K562 (cell line): ENCODE data around the gene RRAD. TPM values are rescaled to one million over a fixed set of nuclear protein-coding genes. Genes with fewer than 3 reads are reported as not detected.
A peak's percentile ranks its signal among the peaks of the same experiment; 100 is the strongest.

Experiments
- LCOR ChIP-seq: sonication (generic); formaldehyde crosslinking; IDR thresholded peaks from 2 replicates; pipeline ENCODE4 v1.8.0; 2022; ENCODE audit warnings: mild to moderate bottlenecking, missing genetic modification reagents
- POLR2A ChIP-seq: fragments of 450-650 bp; conservative IDR thresholded peaks from 2 replicates; pipeline ENCODE4 v1.6.1; 2016
- RBFOX2 ChIP-seq: fragments of 200-400 bp; formaldehyde crosslinking; IDR thresholded peaks from 2 replicates; pipeline ENCODE4 v1.6.1; 2017; ENCODE audit warnings: low read depth, mild to moderate bottlenecking, low read length, moderate library complexity
- SMARCA5 ChIP-seq: fragments of 450-650 bp; IDR thresholded peaks from 2 replicates; pipeline ENCODE4 v1.6.1; 2016
- XRCC4 ChIP-seq: IDR thresholded peaks from one replicate; pipeline ENCODE4 v1.6.1; 2011; ENCODE audit not compliant: insufficient read depth, insufficient read length; ENCODE audit errors: extremely low read depth
- ZBED1 ChIP-seq: IDR thresholded peaks from 2 replicates; pipeline ENCODE4 v1.6.1; 2014
- ZNF24 ChIP-seq: fragments of 450-650 bp; IDR thresholded peaks from 2 replicates; pipeline ENCODE4 v1.6.1; 2016
- ZNF75A ChIP-seq: fragments of 450-650 bp; formaldehyde crosslinking; IDR thresholded peaks from 2 replicates; pipeline ENCODE4 v1.4.0; 2020; ENCODE audit warnings: mild to moderate bottlenecking
- polyA plus RNA-seq, 8 experiments: library from polyadenylated mRNA; depleted of rRNA in 4 of 8; stranded (reverse) in 5 of 8; unstranded in 3 of 8; fragments of >200 nt; fragmentation: Nextera tagmentation in 2 of 8; fragmentation: Illumina TruSeq in 1 of 8; extraction: Ambion mirVana in 2 of 8; extraction: Trizol in 1 of 8; gene quantifications; 2 replicates each; pipeline versions ENCODE4 v1.2.1 to v1.2.3, GENCODE V29; 2011 to 2014; ENCODE audit warnings: inconsistent platforms in 1 of 8, missing spikeins in 1 of 8
- total RNA-seq, 7 experiments: library from RNA; depleted of rRNA in 6 of 7; stranded (reverse); fragments of >200 nt in 6 of 7; fragmentation: Illumina TruSeq in 2 of 7; extraction: Trizol in 2 of 7; gene quantifications; 2 replicates each; pipeline versions ENCODE4 v1.2.1 to v1.2.3, GENCODE V29; 2011 to 2021; ENCODE audit warnings: low replicate concordance in 1 of 7
- TF ChIP-seq, protein P1 (sequence below): fragments of 250-450 bp; sonication (Bioruptor Pico); IDR thresholded peaks from 2 replicates; pipeline ENCODE4 v1.5.0; 2021; ENCODE audit warnings: mild to moderate bottlenecking, borderline replicate concordance
- TF ChIP-seq, protein P2 (sequence below): fragments of 450-650 bp; formaldehyde crosslinking; IDR thresholded peaks from 2 replicates; pipeline ENCODE4 v1.4.0; 2020; ENCODE audit warnings: mild to moderate bottlenecking, moderate library complexity
- TF ChIP-seq, protein P3 (sequence below): IDR thresholded peaks from 2 replicates; pipeline ENCODE4 v1.6.1; 2014; ENCODE audit warnings: antibody characterized with exemption
- TF ChIP-seq, protein P4 (sequence below): sonication (generic); formaldehyde crosslinking; IDR thresholded peaks from 2 replicates; pipeline ENCODE4 v1.8.0; 2022; ENCODE audit warnings: mild to moderate bottlenecking, missing genetic modification reagents
- TF ChIP-seq, protein P5 (sequence below): fragments of 200-800 bp; sonication (Bioruptor generic); IDR thresholded peaks from 2 replicates; pipeline ENCODE4 v1.6.1; 2017; ENCODE audit warnings: missing genetic modification characterization, missing compliant biosample characterization
- TF ChIP-seq, protein P6 (sequence below): fragments of 450-650 bp; formaldehyde crosslinking; IDR thresholded peaks from 2 replicates; pipeline ENCODE4 v1.4.0; 2020; ENCODE audit warnings: mild to moderate bottlenecking, mixed read lengths

Gene RRAD
- total and polyA plus RNA-seq, 9 of the 15 experiments (the other 6 are each of a cell fraction or from before 2014, with no cell fraction given), result 0.09 to 0.20 (median 0.13) TPM; not detected in 5

DNA sequence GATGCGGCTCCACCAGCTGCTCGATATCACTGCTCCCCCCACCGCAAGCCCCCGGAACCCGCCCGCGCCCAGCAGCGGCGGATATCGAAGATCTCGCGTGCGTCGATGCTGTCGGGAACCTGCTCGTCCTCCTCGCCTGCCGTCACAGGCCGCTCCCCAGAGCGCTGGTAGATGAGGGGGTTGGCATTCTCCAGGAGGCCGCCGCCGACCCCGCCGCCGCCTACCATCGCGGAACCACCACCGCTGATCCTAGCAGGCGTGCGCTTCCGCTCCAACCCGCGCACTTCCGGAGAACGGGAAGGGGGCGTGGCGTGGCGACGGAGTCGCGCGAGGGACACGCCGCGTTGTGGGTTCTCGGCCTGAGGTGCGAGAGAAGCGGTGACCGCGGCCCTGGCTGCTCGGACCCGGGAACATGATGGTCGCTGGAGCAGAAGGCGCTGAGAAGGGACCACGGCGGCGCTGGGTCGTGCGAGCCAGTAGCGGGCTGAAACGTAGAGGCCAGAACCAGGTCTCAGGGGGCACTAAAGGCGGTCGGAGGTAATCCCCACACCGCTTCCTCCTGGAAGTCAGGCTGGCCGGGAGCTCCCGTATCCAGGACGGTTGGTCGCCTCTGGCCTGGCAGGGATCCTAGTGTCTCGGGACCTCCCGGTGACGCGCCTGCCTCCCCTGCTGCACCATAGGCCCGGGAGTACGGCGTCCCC, 9.0 kb upstream of the RRAD start, which contains the start of gene CIAO2B (continued):
- TF ChIP-seq XRCC4 (no peak), ZNF75A (CRISPR knock-in tag) (no peak), SMARCA5 (0 out of 2 replicates have a peak, but pooled peaks have one; percentile 23), POLR2A (peak; percentile 86), RBFOX2 (peak; percentile 94), ZBED1 (0 out of 2 replicates have a peak, but pooled peaks have one; percentile 57), ZNF24 (no peak), LCOR (CRISPR knock-in tag) (peak; percentile 50)
- TF ChIP-seq, protein P1, sequence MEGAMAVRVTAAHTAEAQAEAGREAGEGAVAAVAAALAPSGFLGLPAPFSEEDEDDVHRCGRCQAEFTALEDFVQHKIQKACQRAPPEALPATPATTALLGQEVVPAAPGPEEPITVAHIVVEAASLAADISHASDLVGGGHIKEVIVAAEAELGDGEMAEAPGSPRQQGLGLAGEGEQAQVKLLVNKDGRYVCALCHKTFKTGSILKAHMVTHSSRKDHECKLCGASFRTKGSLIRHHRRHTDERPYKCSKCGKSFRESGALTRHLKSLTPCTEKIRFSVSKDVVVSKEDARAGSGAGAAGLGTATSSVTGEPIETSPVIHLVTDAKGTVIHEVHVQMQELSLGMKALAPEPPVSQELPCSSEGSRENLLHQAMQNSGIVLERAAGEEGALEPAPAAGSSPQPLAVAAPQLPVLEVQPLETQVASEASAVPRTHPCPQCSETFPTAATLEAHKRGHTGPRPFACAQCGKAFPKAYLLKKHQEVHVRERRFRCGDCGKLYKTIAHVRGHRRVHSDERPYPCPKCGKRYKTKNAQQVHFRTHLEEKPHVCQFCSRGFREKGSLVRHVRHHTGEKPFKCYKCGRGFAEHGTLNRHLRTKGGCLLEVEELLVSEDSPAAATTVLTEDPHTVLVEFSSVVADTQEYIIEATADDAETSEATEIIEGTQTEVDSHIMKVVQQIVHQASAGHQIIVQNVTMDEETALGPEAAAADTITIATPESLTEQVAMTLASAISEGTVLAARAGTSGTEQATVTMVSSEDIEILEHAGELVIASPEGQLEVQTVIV (CRISPR knock-in tag), result no peak
- TF ChIP-seq, protein P2, sequence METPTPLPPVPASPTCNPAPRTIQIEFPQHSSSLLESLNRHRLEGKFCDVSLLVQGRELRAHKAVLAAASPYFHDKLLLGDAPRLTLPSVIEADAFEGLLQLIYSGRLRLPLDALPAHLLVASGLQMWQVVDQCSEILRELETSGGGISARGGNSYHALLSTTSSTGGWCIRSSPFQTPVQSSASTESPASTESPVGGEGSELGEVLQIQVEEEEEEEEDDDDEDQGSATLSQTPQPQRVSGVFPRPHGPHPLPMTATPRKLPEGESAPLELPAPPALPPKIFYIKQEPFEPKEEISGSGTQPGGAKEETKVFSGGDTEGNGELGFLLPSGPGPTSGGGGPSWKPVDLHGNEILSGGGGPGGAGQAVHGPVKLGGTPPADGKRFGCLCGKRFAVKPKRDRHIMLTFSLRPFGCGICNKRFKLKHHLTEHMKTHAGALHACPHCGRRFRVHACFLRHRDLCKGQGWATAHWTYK (CRISPR knock-in tag), result no peak
- TF ChIP-seq, protein P3, sequence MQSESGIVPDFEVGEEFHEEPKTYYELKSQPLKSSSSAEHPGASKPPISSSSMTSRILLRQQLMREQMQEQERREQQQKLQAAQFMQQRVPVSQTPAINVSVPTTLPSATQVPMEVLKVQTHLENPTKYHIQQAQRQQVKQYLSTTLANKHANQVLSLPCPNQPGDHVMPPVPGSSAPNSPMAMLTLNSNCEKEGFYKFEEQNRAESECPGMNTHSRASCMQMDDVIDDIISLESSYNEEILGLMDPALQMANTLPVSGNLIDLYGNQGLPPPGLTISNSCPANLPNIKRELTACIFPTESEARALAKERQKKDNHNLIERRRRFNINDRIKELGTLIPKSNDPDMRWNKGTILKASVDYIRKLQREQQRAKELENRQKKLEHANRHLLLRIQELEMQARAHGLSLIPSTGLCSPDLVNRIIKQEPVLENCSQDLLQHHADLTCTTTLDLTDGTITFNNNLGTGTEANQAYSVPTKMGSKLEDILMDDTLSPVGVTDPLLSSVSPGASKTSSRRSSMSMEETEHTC, result 0 out of 2 replicates have a peak, but pooled peaks have one; percentile 8
- TF ChIP-seq, protein P4, sequence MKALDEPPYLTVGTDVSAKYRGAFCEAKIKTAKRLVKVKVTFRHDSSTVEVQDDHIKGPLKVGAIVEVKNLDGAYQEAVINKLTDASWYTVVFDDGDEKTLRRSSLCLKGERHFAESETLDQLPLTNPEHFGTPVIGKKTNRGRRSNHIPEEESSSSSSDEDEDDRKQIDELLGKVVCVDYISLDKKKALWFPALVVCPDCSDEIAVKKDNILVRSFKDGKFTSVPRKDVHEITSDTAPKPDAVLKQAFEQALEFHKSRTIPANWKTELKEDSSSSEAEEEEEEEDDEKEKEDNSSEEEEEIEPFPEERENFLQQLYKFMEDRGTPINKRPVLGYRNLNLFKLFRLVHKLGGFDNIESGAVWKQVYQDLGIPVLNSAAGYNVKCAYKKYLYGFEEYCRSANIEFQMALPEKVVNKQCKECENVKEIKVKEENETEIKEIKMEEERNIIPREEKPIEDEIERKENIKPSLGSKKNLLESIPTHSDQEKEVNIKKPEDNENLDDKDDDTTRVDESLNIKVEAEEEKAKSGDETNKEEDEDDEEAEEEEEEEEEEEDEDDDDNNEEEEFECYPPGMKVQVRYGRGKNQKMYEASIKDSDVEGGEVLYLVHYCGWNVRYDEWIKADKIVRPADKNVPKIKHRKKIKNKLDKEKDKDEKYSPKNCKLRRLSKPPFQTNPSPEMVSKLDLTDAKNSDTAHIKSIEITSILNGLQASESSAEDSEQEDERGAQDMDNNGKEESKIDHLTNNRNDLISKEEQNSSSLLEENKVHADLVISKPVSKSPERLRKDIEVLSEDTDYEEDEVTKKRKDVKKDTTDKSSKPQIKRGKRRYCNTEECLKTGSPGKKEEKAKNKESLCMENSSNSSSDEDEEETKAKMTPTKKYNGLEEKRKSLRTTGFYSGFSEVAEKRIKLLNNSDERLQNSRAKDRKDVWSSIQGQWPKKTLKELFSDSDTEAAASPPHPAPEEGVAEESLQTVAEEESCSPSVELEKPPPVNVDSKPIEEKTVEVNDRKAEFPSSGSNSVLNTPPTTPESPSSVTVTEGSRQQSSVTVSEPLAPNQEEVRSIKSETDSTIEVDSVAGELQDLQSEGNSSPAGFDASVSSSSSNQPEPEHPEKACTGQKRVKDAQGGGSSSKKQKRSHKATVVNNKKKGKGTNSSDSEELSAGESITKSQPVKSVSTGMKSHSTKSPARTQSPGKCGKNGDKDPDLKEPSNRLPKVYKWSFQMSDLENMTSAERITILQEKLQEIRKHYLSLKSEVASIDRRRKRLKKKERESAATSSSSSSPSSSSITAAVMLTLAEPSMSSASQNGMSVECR, result peak; percentile 94
- TF ChIP-seq, protein P5, sequence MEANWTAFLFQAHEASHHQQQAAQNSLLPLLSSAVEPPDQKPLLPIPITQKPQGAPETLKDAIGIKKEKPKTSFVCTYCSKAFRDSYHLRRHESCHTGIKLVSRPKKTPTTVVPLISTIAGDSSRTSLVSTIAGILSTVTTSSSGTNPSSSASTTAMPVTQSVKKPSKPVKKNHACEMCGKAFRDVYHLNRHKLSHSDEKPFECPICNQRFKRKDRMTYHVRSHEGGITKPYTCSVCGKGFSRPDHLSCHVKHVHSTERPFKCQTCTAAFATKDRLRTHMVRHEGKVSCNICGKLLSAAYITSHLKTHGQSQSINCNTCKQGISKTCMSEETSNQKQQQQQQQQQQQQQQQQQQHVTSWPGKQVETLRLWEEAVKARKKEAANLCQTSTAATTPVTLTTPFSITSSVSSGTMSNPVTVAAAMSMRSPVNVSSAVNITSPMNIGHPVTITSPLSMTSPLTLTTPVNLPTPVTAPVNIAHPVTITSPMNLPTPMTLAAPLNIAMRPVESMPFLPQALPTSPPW (CRISPR knock-in tag), result peak; percentile 52; the same call in 1 of the 2 replicates
- TF ChIP-seq, protein P6, sequence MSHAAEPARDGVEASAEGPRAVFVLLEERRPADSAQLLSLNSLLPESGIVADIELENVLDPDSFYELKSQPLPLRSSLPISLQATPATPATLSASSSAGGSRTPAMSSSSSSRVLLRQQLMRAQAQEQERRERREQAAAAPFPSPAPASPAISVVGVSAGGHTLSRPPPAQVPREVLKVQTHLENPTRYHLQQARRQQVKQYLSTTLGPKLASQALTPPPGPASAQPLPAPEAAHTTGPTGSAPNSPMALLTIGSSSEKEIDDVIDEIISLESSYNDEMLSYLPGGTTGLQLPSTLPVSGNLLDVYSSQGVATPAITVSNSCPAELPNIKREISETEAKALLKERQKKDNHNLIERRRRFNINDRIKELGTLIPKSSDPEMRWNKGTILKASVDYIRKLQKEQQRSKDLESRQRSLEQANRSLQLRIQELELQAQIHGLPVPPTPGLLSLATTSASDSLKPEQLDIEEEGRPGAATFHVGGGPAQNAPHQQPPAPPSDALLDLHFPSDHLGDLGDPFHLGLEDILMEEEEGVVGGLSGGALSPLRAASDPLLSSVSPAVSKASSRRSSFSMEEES, result no peak
